Smooth muscle cell (in vitro differentiated cells): ENCODE measurements around the gene TEX14. TPM values are rescaled to one million over a fixed set of nuclear protein-coding genes. Genes with fewer than 3 reads are reported as not detected.

ENCODE experiments used
- DNase-seq: peaks from one replicate; lab custom pipeline; 2025; ENCODE audit not compliant: unreplicated experiment; lab: John Stamatoyannopoulos, UW
- H2AFZ ChIP-seq: fragments of 200-600 bp; sonication (generic); 2 replicates; pipeline ENCODE4 v1.6.0; 2016; ENCODE audit warnings: antibody characterized with exemption, low read depth, mild to moderate bottlenecking
- H3F3A ChIP-seq: fragments of 200-600 bp; sonication (generic); 2 replicates; pipeline ENCODE4 v1.6.0; 2017; ENCODE audit warnings: antibody characterized with exemption, low read depth
- H3K27ac ChIP-seq: fragments of 200-600 bp; sonication (generic); 2 replicates; pipeline ENCODE4 v1.5.1; 2016; ENCODE audit warnings: low read depth, mild to moderate bottlenecking
- H3K27me3 ChIP-seq: fragments of 200-600 bp; sonication (generic); 2 replicates; pipeline ENCODE4 v1.6.1; 2016; ENCODE audit warnings: low read depth, mild to moderate bottlenecking
- H3K36me3 ChIP-seq: fragments of 200-600 bp; sonication (generic); 2 replicates; pipeline ENCODE4 v1.5.1; 2016; ENCODE audit warnings: low read depth
- H3K4me1 ChIP-seq: fragments of 200-600 bp; sonication (generic); 2 replicates; pipeline ENCODE4 v1.5.1; 2016; ENCODE audit warnings: low read depth
- H3K4me2 ChIP-seq: fragments of 200-600 bp; sonication (generic); 2 replicates; pipeline ENCODE4 v1.6.0; 2016; ENCODE audit warnings: mild to moderate bottlenecking
- H3K4me3 ChIP-seq: fragments of 200-600 bp; sonication (generic); 2 replicates; pipeline ENCODE4 v1.5.1; 2016; ENCODE audit warnings: mild to moderate bottlenecking
- H3K79me2 ChIP-seq: fragments of 200-600 bp; sonication (generic); 2 replicates; pipeline ENCODE4 v1.6.0; 2016; ENCODE audit warnings: low read depth, mild to moderate bottlenecking
- H3K9ac ChIP-seq: fragments of 200-600 bp; sonication (generic); 2 replicates; pipeline ENCODE4 v1.6.0; 2016; ENCODE audit warnings: low read depth
- H3K9me3 ChIP-seq: fragments of 200-600 bp; sonication (generic); replicated peaks from 2 replicates; pipeline ENCODE4 v1.5.1; 2016; ENCODE audit warnings: low read depth
- H4K20me1 ChIP-seq: fragments of 200-600 bp; sonication (generic); 2 replicates; pipeline ENCODE4 v1.6.0; 2016; ENCODE audit warnings: low read depth
- WGBS: methylation state at CpG from one replicate; pipeline ENCODE4 v1.1.7; 2016; ENCODE audit warnings: low lambda C conversion rate; 5-methylcytosine and 5-hydroxymethylcytosine counted together
- polyA plus RNA-seq: library from polyadenylated mRNA; unstranded; fragments of >200 nt; fragmentation: Nextera tagmentation; extraction: Ambion mirVana; gene quantifications from 2 replicates; pipeline ENCODE4 v1.2.1, GENCODE V29; 2016
- total RNA-seq: library from RNA; depleted of rRNA; stranded (reverse); fragments of >200 nt; gene quantifications from 2 replicates; pipeline ENCODE4 v1.2.3, GENCODE V29; 2014
- TF ChIP-seq, protein P1 (sequence below): fragments of 200-600 bp; sonication (generic); IDR thresholded peaks from 2 replicates; pipeline ENCODE4 v1.5.1; 2017; ENCODE audit warnings: borderline replicate concordance, mild to moderate bottlenecking, antibody characterized with exemption; ENCODE audit not compliant: insufficient read depth, poor library complexity, severe bottlenecking

The TEX14 gene
- total and polyA plus RNA-seq, 2 experiments from 2014 or later, result 0.04 TPM; not detected in 1

DNA sequence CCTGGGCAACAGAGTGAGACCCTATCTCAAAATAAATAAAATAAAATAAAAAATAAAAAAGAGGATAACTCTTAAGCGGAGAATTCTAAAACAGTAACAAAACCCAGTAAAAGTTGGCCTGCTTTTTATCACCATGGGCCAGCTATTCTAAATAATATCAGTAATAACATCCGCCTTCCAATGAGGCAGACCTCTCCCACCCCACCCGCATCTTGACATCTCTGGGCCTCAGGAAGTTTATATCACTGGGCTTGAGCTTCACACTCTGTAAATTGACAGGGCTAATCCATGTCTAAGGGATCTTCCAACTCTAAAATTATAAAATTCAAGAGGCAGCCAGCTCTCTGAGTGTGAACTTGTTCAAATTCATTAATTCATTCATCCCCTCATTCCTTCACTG lies 94.5 kb downstream of the TEX14 start:
- WGBS, result 94% methylated on average over 3 of the region's 3 CpGs
- no peaks in the 10 kb centered on the region for H3K36me3 ChIP-seq
- TF ChIP-seq, protein P1, sequence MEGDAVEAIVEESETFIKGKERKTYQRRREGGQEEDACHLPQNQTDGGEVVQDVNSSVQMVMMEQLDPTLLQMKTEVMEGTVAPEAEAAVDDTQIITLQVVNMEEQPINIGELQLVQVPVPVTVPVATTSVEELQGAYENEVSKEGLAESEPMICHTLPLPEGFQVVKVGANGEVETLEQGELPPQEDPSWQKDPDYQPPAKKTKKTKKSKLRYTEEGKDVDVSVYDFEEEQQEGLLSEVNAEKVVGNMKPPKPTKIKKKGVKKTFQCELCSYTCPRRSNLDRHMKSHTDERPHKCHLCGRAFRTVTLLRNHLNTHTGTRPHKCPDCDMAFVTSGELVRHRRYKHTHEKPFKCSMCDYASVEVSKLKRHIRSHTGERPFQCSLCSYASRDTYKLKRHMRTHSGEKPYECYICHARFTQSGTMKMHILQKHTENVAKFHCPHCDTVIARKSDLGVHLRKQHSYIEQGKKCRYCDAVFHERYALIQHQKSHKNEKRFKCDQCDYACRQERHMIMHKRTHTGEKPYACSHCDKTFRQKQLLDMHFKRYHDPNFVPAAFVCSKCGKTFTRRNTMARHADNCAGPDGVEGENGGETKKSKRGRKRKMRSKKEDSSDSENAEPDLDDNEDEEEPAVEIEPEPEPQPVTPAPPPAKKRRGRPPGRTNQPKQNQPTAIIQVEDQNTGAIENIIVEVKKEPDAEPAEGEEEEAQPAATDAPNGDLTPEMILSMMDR, result no peak
- DNase-seq, result no peak
- H3K9me3 ChIP-seq, result no peaks in the 10 kb centered on the region
- H3F3A ChIP-seq, result no peaks in the 10 kb centered on the region
- H3K9ac ChIP-seq, result no peak overlapping the region
- H2AFZ ChIP-seq, result no peak overlapping the region
- no peaks in the 10 kb centered on the region for H3K4me1 ChIP-seq
- H3K79me2 ChIP-seq, result no peaks in the 10 kb centered on the region
- no peaks in the 10 kb centered on the region for H4K20me1 ChIP-seq
- no peak overlapping the region for H3K4me3 ChIP-seq
- no peaks in the 10 kb centered on the region for H3K27me3 ChIP-seq
- H3K27ac ChIP-seq, result no peak overlapping the region
- no peak overlapping the region for H3K4me2 ChIP-seq

DNA sequence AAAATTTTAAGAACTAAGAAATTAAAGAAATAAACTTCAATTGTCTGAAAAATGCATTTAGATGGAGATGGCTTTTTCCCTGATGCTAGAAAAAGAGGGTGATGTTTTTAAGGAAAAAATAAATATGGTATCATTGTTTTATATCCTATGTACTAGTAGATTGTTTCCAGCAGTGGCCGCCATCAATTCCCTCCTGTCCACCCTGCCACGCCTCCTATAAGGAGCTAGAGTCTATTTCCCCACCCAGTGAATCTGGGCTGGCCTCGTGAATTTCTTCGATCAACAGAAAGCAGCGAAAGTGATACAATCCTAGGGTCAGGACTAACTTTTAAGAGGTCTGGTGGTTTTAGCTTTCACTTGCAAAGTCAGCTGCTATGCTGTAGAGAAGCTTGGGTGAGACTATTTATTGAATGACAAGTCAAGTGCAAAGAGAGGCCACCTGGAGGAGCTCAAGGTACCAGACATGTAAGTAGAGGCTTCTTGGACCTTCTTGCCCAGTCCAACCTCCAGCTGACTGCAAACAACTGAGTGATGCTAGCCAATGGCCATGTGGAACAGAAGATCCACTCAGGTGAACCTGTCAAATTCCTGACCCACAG lies 96.6 kb downstream of the TEX14 start:
- H3K9ac ChIP-seq, result no peak overlapping the region
- no peaks in the 10 kb centered on the region for H4K20me1 ChIP-seq
- no peak for DNase-seq
- no peak overlapping the region for H3K4me3 ChIP-seq
- H3K36me3 ChIP-seq, result no peaks in the 10 kb centered on the region
- H3K27me3 ChIP-seq, result no peaks in the 10 kb centered on the region
- H3K4me1 ChIP-seq, result no peaks in the 10 kb centered on the region
- H3K27ac ChIP-seq, result no peak overlapping the region
- H3K79me2 ChIP-seq, result no peaks in the 10 kb centered on the region
- 88% methylated on average over 5 of the region's 5 CpGs for WGBS
- TF ChIP-seq, protein P1, result no peak
- no peaks in the 10 kb centered on the region for H3K9me3 ChIP-seq
- H3K4me2 ChIP-seq, result no peak overlapping the region
- no peak overlapping the region for H2AFZ ChIP-seq
- H3F3A ChIP-seq, result no peaks in the 10 kb centered on the region

DNA sequence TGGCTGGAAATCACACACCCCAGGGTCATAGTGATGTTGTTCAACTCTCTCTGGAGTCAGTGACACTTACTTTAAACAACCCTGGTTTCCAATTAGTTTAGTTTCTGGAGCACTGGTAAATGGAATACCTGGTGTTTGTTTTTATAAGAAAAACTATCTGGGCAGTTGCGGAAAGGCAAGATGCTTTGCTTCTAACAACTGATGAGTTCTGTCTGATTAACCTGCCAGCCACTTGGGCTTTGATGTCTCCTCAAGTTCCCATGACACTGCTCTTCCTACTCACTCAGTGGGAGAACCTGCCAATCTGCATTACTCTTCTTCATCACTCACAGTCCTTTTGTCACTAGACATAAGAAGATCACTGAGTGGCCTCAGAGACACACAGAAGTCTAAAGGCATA lies 98.7 kb downstream of the TEX14 start:
- H3K9ac ChIP-seq, result no peak overlapping the region
- TF ChIP-seq, protein P1, result no peak
- H3K4me3 ChIP-seq, result no peak overlapping the region
- H3K4me2 ChIP-seq, result no peak overlapping the region
- H3K79me2 ChIP-seq, result no peaks in the 10 kb centered on the region
- H3K4me1 ChIP-seq, result no peaks in the 10 kb centered on the region
- no peak overlapping the region for H3K27ac ChIP-seq
- H2AFZ ChIP-seq, result no peak overlapping the region
- no peaks in the 10 kb centered on the region for H3K36me3 ChIP-seq
- H4K20me1 ChIP-seq, result no peaks in the 10 kb centered on the region
- no peak for DNase-seq
- H3K27me3 ChIP-seq, result no peaks in the 10 kb centered on the region
- 86% methylated on average over 1 of the region's 1 CpG for WGBS
- H3F3A ChIP-seq, result no peaks in the 10 kb centered on the region
- H3K9me3 ChIP-seq, result no peaks in the 10 kb centered on the region

DNA sequence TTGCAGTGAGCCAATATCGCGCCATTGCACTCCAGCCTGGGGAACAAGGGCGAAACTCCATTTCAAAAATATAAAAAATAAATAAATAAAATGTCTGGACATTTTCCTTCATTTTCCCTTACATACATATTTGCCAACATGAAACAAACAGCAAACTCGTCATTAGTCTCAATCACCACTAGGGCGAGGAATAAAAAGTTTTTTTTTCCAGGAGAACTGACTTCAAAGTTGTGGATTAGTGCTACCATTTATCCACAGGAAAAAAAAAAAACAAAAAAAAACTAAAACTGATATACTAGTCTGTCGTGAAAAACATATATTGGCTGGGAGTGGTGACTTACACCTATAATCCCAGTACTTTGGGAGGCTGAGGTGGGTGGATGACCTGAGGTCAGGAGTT lies 100.4 kb downstream of the TEX14 start:
- H3K27me3 ChIP-seq, result no peaks in the 10 kb centered on the region
- no peak overlapping the region for H3K9ac ChIP-seq
- H3F3A ChIP-seq, result no peaks in the 10 kb centered on the region
- TF ChIP-seq, protein P1, result peak; percentile 19
- H3K9me3 ChIP-seq, result no peaks in the 10 kb centered on the region
- no peak overlapping the region for H2AFZ ChIP-seq
- H3K4me3 ChIP-seq, result no peak overlapping the region
- no peaks in the 10 kb centered on the region for H3K79me2 ChIP-seq
- H4K20me1 ChIP-seq, result no peaks in the 10 kb centered on the region
- no peak overlapping the region for H3K27ac ChIP-seq
- no peak for DNase-seq
- no peak overlapping the region for H3K4me2 ChIP-seq
- H3K4me1 ChIP-seq, result no peaks in the 10 kb centered on the region
- 91% methylated on average over 6 of the region's 6 CpGs for WGBS
- no peaks in the 10 kb centered on the region for H3K36me3 ChIP-seq
